HTERT RPE-1 (cell line): ENCODE measurements around the gene TMEM131L.

Experiments used
- in situ Hi-C: fragments of 300-500 bp; cut with MboI; formaldehyde crosslinking; loops from 4 replicates; pipeline ENCODE4 v1.14.3; 2020; ENCODE audit warnings: low sequenced_read_pairs

Gene TMEM131L

DNA sequence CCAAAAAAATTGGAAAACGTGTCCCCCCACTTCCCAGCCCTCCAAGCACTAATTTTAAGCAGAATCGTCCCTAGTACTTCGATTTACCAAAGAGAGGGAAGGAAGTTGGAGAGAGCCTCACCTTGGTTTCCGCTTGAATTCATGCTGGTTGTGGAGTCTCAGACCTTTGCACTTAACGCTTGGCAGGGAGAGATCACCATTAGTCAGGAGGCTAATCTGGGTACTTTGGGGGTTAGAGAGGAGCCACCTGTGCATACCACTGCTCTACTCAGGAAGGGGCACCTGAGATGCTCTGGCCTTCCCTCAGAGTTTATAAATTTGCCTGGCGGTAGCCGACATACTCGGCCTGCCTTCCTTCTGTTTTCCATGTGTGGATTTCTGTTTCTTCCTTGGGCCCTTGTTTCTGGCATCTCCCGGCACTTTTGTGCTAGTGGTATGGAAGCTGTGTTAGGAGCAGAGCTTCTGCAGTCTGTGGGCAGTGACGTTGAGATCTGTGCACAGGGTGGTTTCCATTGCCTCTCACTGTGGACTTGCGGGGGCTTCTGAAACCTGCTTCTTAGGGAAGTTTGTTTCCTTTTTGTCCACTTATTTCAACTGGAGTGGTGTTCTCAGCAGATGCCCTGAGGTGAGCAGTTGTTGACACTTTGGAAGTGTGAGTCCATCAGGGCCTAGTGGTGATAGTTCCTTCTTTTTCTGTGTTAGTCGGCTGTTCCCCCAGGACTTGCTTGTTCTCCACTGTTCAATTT, 104.2 kb downstream of the TMEM131L start:
- in situ Hi-C loops = no loop called here

DNA sequence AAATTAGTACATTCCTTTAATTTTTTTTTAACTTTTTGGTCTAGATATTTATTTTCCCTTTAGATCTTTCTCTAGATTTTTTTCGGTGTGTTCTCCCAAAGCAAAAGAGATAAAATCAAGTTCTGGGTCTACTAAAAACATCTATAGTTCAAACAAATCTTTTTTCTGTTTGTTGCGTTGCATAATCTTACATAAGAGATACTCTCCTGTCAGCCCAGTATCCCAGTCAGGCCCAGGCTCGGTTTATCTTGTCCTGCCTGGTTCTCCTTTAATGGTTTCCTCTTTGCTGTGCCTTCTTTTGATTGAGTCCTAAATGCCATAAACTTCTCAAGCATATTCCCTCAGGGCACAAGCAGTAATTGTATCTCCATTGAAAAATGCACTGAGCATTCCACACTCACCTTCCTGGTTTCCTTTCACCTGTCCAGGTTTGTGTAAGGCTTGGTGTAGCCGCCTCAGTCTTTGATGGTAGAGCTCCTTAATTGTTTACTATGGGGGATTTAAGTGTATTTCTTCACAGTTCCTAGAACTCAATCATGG, 104.9 kb downstream of the TMEM131L start:
- in situ Hi-C loops = no loop called here

DNA sequence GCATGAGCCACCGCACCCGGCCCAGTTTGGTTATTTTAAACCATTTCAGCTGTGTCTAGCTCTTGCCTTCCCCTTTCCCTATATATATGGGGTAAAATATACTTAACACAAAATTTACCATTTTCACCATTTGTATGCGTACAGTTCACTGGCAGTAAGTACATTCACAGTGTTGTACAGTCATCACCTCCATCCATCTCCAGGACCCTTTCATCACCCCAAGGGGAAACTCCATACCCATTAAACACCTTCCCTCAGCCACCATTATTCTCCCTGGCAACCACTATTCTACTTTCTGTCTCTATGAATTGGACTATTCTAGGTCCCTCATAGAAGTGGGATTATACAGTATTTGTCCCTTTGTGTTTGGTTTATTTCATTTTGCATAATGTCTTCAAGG, 106.4 kb downstream of the TMEM131L start:
- in situ Hi-C loops = no loop called here

DNA sequence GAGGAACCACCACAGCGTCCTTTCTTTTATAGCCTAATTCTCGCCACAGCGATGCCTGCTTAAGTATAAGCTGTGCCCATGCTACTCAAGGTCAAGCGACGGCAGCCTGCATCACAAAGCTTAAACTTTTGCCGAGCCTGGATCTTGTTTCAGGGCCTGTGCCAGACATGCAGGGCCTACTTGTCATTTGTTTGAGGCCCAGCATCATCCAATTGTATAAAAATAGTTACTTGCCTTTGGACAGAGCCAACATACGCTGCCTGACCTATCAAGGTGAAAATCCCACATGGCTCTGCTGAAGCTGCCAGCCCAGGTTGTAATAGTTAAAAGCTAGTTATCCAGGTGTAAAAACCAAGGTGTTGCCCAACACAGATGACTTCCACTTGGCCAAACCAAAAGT, 107.1 kb downstream of the TMEM131L start:
- in situ Hi-C loops = no loop called here

DNA sequence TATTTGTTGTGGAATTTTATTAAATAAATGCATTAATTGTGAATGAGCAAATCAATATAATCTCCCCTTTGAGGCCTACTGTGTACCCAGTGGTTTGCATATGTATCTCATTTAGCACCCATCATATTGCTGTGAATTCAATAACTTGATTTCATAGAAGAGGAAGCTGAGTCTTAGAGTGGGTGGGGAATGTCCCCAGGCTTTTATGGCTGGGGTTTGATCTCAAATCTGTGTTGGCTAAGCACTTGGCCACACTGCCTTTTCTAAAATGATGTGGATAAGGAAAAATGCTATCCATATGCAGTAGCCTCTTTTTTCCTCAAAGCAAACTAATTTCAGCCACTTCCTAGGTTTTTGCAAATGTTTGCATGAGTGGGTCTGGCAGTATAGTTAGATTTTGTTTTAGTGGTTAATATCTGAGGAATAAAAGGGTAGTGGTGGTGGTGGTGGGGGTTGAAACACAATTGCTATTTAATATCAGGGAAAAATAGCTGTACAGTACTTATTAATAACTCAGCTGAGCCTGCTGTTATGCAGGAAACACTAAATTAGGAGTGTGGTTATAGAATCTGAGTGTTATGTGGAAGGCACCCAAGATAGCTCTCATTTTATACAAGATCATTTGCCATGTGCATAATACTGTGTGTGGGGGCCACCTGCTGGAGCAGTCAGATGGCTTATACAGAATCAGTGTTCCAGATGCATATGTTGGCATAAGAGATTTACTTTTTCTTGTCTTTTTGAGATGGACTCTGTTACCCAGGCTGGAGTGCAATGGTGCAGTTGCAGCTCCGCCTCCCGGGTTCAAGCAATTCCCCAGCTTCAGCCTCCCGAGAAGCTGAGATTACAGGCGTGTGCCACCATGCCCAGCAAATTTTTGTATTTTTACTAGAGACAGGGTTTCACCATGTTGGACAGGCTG, 108.0 kb downstream of the TMEM131L start:
- in situ Hi-C loops = no loop called here

DNA sequence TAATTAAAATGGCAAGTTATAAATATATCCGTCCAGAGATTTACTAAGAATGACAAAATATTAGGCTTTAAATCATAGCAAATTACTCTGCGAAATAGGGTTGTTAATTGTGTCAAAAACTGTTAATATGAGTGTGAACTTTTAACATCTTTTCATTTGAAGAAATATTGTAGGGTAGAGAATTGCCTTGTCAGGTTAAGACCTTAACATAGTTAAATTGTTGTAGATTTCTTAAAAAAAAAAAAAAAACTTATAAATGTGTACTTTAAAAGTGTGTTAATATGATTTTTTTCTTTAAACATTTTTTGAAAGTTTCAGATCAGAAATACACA, 110.2 kb downstream of the TMEM131L start:
- in situ Hi-C loops = no loop called here

DNA sequence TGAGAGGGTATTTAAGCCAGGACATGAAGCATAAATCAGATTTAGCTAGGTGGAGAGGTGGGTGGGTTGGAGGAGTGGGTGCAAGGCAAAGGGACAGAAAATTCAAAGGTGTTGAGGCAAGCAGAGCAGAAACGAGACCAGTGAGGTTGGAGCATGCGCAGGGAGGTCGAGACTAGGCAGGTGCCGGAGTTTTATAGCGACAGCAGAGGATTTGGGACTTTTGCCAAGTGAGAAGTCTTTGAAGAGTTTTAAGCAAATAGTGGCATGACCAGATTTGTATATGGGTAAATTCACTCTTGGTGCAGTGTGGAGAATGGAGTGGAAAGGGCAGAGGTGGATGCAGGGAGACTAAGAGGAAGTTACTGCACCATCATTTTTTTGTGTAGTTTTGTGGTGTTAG, 110.9 kb downstream of the TMEM131L start:
- in situ Hi-C loops = no loop called here

DNA sequence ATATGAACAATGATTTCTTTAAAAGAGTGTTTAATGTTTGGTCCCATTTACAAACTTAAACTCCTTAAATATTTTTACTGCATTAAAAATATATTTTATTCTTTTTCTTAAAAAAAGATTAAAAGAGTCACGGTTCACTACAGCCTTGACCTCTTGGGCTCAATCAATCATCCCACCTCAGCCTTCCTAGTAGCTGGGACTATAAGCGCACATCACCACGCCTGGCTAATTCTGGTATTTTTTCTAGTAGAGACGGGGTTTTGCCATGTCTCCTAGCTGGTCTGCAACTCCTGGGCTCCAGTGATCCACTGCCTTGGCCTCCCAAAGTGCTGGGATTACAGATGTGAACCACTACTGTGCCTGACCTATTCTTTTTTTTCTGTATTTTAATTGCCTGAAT, 113.2 kb downstream of the TMEM131L start:
- in situ Hi-C loops = no loop called here

DNA sequence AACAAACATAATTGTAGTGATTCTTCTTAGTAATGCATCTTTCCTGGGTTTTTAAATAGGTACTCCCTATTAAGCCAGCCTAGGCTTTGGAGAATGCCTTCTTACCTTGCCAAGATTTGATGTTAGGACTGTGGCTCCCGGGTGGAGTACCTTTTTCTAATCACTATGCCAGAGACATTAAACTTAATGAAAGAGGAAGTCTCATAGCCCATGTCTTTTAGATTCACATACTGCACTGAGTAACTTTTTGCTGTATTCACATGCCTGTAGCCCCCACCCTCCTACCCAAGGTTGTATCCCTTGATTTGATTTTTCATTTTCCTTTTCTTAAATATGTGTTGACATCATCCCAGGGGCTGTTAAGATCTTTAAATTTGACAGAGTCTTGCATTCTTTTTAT, 113.7 kb downstream of the TMEM131L start:
- in situ Hi-C loops = no loop called here

DNA sequence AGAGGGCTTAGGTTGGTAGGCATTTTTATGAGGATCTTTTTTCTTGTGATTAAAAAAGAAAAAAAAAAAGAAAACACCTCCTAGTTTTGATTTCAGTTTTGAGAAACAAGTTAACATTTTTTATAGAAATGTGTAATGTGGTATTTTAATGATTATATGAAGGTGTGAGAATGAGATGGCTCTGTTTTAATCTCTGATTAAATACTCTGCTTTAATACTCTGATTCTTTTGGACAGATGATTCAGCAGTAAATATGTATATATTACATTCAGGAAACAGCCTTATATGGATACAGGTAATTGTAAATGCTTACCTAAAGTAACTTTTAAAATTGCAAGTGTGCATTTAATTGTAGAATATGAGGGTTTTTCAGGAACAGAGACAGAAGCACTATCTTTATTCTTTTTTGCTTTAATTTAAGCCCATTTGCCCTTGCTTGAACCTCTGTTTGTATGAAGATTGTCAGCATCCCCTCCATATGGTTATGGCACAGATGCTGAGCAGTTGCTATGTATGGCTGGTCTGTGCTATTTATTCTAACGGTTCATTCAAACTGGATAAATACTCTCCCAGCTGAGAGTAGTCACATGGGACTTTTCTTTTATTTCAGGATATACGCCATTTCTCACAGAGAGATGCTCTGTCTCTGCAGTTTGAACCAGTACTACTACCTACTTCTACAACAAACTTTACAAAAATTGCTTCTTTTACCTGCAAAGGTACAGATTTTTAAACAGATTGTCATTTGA, 117.0 kb downstream of the TMEM131L start:
- in situ Hi-C loops = no loop called here

DNA sequence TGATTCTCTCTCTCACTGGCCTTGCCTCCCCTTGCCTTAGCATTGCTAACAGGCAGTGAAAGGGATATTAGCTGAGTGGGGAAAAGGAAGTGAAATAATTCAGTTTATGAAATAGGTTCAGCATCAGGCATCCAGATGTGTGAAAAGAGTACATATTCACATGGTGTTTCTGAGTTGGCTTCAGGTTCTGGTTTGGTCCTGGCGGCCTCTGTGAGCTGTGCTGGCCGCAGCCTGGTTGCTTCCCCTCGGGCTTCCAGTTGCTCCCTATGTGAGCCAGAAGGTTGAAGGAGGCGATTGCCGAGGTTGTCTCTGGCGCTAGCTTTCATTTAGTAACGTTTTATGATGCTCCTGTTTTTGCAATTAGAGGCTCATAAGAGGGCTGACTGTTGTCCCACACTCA, 118.9 kb downstream of the TMEM131L start:
- in situ Hi-C loops = no loop called here

DNA sequence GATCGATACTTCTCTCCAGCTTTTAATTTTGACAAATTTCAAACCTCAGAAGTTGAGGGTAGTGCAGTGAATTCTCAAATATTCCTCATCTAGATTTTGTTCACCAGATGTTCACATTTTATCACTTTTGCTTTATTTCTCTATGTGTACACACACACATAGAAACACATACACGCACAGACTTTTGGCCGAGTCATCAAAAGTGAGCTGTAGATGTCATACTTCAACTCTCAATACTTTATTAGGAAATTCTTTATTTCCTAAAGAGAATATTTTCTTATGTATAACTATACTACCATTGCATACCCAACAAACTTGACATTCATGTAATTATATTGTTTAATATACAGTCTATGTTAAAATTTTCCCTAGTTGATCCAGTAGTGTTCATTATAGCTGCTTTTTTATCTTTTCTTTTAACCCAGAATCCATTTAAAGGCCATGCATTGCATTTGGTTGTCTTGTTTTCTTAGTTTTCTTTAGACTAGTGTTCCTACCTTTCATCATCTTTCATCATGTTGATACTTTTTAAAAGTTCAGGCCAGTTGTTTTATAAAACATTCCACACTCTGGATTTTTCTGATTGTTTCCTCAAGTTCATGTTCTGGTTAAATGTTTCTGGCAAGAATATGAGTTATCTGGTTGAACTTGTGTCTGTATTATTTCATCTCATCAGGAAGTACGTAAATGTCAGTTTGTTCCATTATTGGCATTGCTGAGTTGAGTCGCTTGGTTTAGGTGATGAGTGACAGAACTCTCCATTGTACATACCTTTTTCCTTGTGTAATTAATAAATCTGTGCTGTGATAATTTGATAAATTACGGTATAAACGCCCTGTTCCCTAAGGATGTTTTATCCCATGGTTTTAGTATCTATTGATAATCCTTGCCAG, 123.8 kb downstream of the TMEM131L start:
- in situ Hi-C loops = no loop called here

DNA sequence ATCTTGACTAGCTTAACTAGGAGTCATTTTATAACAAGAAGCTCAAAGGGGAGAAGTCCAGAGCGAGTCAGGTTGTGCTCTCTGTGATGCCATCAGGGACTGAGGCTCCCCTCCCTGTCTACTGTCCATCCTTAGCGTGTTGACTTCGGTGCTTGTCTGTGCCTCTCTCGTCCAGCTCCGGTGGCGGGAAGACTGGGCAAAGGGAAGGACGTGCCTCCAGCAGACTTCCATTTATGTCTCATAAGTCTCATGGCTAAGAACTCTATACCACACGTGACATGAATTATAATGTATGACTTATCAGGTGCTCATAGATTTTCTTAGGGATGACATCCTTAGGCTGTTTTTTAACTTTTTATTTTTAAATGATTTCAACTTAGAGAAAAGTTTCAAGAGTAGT, 125.3 kb downstream of the TMEM131L start:
- in situ Hi-C loops = no loop called here

DNA sequence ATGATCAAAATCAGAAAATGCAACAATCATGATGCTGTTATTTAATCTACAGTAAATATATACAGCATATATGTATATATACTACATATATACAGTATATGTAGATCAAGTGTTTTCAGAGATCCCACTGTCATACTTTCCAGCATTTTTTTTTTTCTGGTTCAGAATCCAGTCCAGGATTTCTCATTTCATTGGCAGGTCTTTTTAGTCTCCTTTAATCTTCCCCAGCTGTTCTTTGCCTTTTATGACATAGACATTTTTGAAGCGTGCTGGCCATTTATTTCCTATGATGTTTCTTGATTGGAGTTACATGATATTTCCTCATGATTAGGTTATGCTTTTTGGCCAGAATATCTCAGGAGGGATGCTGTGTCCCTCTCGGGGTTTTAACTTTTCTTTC, 125.9 kb downstream of the TMEM131L start:
- in situ Hi-C loops = no loop called here

DNA sequence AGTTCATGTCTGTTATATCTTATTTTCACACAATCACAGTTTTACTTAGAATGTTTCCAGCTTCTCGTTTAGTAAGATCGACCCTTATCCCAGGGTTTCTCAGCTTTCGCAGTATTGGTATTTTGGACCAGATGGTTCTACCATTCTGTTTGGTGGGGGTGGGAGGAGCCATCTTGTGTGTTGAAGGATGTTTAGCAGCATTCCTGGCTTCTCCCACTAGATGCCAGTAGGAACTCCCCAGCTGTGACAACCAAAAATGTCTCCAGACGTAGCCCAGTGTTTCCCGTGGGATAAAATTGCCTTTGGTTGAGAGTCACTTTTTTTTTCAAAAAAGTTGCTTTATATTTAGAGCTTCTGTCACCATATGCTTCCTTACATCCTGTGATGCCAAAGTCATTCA, 127.0 kb downstream of the TMEM131L start:
- in situ Hi-C loops = no loop called here

DNA sequence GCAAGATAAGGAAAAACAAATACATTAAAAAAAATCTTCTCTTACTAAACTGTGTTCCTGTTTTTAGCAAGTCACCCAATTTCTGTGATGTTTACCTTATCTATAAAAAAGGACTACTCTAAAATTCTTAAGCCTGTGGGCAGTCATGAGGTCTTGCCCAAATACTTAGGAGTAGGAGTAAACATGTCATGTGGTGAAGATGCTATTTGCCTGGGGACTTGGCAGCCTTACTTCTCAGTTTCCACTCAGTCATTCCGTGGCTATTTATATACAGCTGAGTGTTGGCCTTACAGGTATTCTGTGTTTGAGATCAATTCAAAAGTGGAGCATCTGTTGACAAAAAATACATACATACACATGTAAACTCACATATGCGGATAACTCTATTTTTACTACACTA, 128.1 kb downstream of the TMEM131L start:
- in situ Hi-C loops = no loop called here

DNA sequence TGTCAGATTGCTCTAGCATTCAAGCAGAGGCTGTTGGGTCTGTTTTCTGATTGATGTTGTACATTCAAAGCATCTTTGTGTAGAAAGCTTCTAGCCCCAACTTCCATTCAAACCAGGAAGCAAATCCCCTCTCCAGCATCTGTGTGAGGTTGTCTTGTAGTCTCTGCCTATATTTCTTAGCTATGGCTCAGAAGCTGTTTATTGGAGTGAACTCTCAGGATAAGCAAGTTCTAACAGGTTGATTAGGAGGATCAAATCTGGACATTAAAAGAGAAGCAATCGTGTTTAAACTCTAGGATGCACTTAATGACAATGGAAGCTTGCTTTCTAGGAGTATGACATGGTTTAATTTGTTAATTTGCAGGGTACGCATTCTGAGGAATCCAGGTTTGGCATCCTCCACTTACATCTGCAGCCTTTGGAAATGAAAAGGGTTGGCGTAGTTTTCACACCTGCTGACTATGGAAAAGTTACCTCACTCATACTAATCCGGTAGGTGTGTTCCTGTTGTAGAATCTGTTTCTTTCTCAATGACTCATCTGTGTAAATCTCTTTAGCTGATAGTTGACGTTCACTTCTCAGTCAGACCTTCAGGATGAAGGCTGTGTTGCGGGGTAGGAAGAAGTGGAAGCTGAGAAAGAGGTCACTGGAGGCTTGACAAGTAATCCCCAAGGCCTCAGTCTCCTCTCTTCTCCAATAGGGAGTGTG, 129.9 kb downstream of the TMEM131L start:
- in situ Hi-C loops = no loop called here

DNA sequence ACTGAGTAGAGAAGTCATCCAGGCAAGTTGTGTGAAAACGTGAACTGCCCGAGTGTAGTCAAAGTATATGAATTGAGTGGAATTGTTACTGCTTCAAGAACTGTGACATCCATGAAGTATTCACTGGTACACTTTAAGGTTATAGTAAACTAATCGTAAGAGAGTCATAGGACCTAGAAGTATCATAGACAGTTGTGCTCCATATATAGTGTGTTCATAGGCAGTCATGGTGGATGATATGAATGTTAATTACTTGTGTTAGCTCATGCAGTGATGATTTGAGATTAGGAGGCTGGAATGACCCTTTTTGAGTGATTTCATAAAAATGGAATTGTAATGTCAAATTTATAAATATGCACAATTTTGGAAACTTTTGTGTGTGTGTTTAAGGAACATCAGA, 136.6 kb downstream of the TMEM131L start:
- in situ Hi-C loops = no loop called here

DNA sequence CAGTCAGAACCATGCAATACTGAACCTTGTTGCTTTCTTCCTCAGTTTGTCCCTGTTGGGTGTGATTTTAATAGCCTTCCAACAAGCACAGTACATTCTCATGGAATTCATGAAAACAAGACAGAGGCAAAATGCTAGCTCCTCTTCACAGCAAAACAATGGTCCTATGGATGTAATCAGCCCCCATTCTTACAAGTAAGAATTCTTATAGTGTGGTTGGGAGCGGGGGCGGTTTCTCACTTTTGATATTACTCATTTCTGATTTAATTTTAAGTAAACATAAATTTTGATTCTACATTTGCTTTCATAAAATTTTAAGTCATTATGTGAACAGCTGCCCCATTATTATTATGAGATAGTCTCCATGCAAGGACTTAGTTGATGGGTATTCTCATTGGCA, 137.1 kb downstream of the TMEM131L start:
- in situ Hi-C loops = no loop called here

DNA sequence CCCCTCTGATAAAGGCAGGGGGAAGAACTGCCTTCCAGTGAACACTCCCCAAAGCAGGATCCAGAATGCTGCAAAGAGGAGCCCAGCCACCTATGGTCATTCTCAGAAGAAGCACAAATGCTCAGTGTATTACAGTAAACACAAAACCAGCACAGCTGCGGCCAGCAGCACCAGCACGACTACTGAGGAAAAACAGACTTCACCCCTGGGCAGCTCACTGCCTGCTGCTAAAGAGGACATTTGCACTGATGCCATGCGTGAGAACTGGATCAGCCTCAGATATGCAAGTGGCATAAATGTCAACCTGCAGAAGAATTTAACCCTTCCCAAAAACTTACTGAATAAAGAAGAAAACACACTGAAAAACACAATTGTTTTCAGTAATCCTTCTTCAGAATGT, 137.7 kb downstream of the TMEM131L start:
- in situ Hi-C loops = no loop called here
